IPS-NIHi7 (cell line): ENCODE measurements around the gene DCAF7.

ENCODE experiments used
- DNase-seq: peaks from one replicate; pipeline ENCODE4 v3.0.0; 2012; ENCODE audit warnings: mixed read lengths; ENCODE audit errors: extremely low spot score

DCAF7 gene

GRCh38 chr17:63524051-63524450 lies 26.2 kb upstream of the DCAF7 start:
- DNase-seq = no peak

- no peak for DNase-seq
These were observed 24.9 kb upstream of the DCAF7 start for GRCh38 chr17:63525190-63525946.

GRCh38 chr17:63526861-63527260 lies 23.4 kb upstream of the DCAF7 start:
- DNase-seq = no peak

- DNase-seq = no peak
These were observed 22.1 kb upstream of the DCAF7 start for GRCh38 chr17:63528183-63528582.

GRCh38 chr17:63529711-63530556 lies 20.3 kb upstream of the DCAF7 start:
- no peak for DNase-seq

GRCh38 chr17:63530557-63531021 lies 19.7 kb upstream of the DCAF7 start:
- DNase-seq = no peak

- DNase-seq = no peak
These were observed 19.0 kb upstream of the DCAF7 start for GRCh38 chr17:63531022-63531965.

GRCh38 chr17:63533433-63534077 lies 16.7 kb upstream of the DCAF7 start:
- no peak for DNase-seq

GRCh38 chr17:63534078-63534570 lies 16.2 kb upstream of the DCAF7 start:
- DNase-seq = no peak

GRCh38 chr17:63534816-63535455 lies 15.3 kb upstream of the DCAF7 start:
- DNase-seq = no peak

- no peak for DNase-seq
These were observed 14.6 kb upstream of the DCAF7 start for GRCh38 chr17:63535640-63536039.

GRCh38 chr17:63537001-63537400 lies 13.3 kb upstream of the DCAF7 start:
- no peak for DNase-seq

GRCh38 chr17:63537991-63538692 lies 12.1 kb upstream of the DCAF7 start:
- no peak for DNase-seq

- DNase-seq = no peak
These were observed 11.3 kb upstream of the DCAF7 start for GRCh38 chr17:63538693-63539595.

- no peak for DNase-seq
These were observed 9.7 kb upstream of the DCAF7 start for GRCh38 chr17:63540590-63540989.

GRCh38 chr17:63542218-63542545 lies 8.1 kb upstream of the DCAF7 start:
- no peak for DNase-seq

- peak; percentile 9 for DNase-seq
These were observed 7.1 kb upstream of the DCAF7 start for GRCh38 chr17:63542942-63543821.

GRCh38 chr17:63543822-63544420 lies 6.4 kb upstream of the DCAF7 start:
- peak; percentile 9 for DNase-seq
